Activated CD8-positive, alpha-beta T cell treated with anti-CD3 and anti-CD28 coated beads, Interleukin-2, amount 10 ng/mL, durations not matched to agents 7 days and 5 days (primary cell): ENCODE measurements around the gene CDK6. TPM values are rescaled to one million over a fixed set of nuclear protein-coding genes. Genes with fewer than 3 reads are reported as not detected.
"Not testable (repeated sequence)": the region's sequence is repeated elsewhere in the genome, so short reads cannot be mapped to it uniquely, and the experiment has no call there.

Experiments
- ATAC-seq: fragments of 150-1000 bp; cut with Tn5 transposase; one replicate; pipeline ENCODE4 v1.10.0; 2021; ENCODE audit warnings: moderate library complexity
- CTCF ChIA-PET: fragments of 350-600 bp; sonication (Branson Sonifier 250); formaldehyde crosslinking; loops from one replicate; lab custom pipeline; 2021; ENCODE audit warnings: antibody characterized with exemption; lab: Charles Lee
- POLR2A ChIA-PET: fragments of 350-600 bp; sonication (Branson Sonifier 250); formaldehyde crosslinking; loops from one replicate; lab custom pipeline; 2021; ENCODE audit warnings: antibody characterized with exemption; lab: Charles Lee
- DNase-seq: peaks from one replicate; pipeline ENCODE4 v3.0.0-alpha.2; 2020
- H3K27ac Mint-ChIP-seq: one replicate; pipeline ENCODE4 v1.8.0; 2021; ENCODE audit warnings: mild to moderate bottlenecking, mixed read lengths
- H3K27me3 Mint-ChIP-seq: one replicate; pipeline ENCODE4 v1.8.0; 2021; ENCODE audit warnings: low read depth, mixed read lengths
- H3K36me3 Mint-ChIP-seq: one replicate; pipeline ENCODE4 v1.8.0; 2021; ENCODE audit warnings: low read depth, mixed read lengths
- H3K4me1 Mint-ChIP-seq: one replicate; pipeline ENCODE4 v1.8.0; 2021; ENCODE audit warnings: low read depth, mixed read lengths
- H3K4me3 Mint-ChIP-seq: one replicate; pipeline ENCODE4 v1.8.0; 2021; ENCODE audit warnings: mild to moderate bottlenecking, mixed read lengths
- H3K9me3 Mint-ChIP-seq: one replicate; pipeline ENCODE4 v1.8.0; 2022; ENCODE audit warnings: mixed read lengths; ENCODE audit not compliant: insufficient read depth
- total RNA-seq, 2 experiments: library from RNA; stranded (reverse); gene quantifications; one replicate each; pipeline ENCODE4 v1.2.3, GENCODE V29; 2021

CDK6 gene
- 100 to 1,000 TPM; 159 to 160 TPM for total RNA-seq

DNA sequence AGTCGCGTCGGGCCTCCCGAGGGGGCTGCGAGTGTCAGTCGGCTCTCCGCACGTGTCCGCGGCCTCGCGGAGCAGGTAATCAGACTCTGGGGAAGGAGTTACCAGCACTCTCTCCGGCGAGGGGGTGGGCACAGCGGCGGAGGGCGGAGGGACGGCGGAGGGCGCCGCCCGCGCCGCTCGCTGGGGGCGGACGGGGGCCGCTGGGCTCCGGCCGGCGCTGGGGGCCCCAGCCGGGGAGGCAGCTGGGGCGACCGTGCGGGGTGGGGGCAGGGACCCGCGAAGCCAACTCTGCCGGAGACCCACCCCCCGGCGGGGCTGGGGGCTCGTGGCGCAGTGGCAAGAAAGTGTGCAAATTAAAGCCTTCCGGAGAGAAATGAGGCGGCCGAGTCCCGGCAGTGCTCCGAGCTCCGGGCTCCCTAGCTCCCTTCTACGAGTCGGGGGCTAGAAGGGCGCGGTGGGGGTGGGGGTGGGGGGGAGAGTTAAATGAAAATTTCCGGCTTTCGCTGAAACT lies at the start of gene CDK6:
Gene CDK6 (minus strand): TSS at position 85 of the 511 bp plus-strand sequence. CDS start 3,250 bp downstream, outside the sequence.
- H3K4me1 Mint-ChIP-seq: peaks cover 11% of the 10 kb centered on the region
- peak within 1 kb of the TSS; percentile 82 for H3K27ac Mint-ChIP-seq
- peaks cover 26% of the 10 kb centered on the region for H3K27me3 Mint-ChIP-seq
- H3K9me3 Mint-ChIP-seq: no peaks in the 10 kb centered on the region
- peak within 1 kb of the TSS; percentile 88 for H3K4me3 Mint-ChIP-seq
- ATAC-seq (peak; percentile 50), DNase-seq (peak; percentile 80)
- ChIA-PET POLR2A (interaction anchor here (0.7 to 1.4 kb wide), 11 partner anchors 9 to 395 kb away, joined by 3 to 6 read pairs (median 4); no protein-coding TSS in a partner anchor), CTCF (interaction anchor here (1.0 to 8.8 kb wide), 6 partner anchors 8 to 225 kb away, joined by 3 to 131 read pairs (median 4); no protein-coding TSS in a partner anchor)
- peaks cover 24% of the 10 kb centered on the region for H3K36me3 Mint-ChIP-seq

- Mint-ChIP-seq H3K9me3 (peaks cover 50% of the 10 kb centered on the region), H3K27me3 (peaks cover 21% of the 10 kb centered on the region), H3K36me3 (peaks cover 40% of the 10 kb centered on the region)
- H3K4me1 Mint-ChIP-seq, H3K27ac Mint-ChIP-seq, DNase-seq, ATAC-seq, H3K4me3 Mint-ChIP-seq, POLR2A ChIA-PET, CTCF ChIA-PET: not testable (repeated sequence)
Measured at GRCh38 chr7:92886039-92886438, 49.7 kb upstream of the CDK6 start.

DNA sequence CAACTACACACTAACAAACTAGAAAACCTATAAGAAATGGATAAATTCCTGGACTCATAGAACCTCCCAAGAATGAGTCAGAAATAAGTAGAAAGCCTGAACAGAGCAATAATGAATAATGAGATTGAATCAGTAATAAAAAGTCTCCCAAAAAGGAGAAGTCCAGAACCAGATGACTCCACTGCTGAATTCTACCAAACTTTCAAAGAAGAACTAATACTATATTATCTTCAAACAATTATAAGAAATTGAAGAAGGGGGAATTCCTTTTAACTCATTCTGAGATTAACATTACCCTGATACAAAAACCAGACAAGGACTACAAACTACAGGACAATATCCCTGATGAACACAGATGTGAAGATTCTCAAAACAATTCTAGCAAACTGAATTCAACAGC lies 47.8 kb upstream of the CDK6 start:
- Mint-ChIP-seq H3K36me3 (peaks cover 40% of the 10 kb centered on the region), H3K9me3 (peaks cover 51% of the 10 kb centered on the region), H3K27ac (no peak overlapping the region), H3K4me3 (no peak overlapping the region), H3K4me1 (peaks cover 19% of the 10 kb centered on the region), H3K27me3 (peaks cover 21% of the 10 kb centered on the region)
- POLR2A ChIA-PET: no interaction called here
- DNase-seq (no peak), ATAC-seq (no peak)
- CTCF ChIA-PET: no interaction called here

- Mint-ChIP-seq H3K27me3 (peaks cover 22% of the 10 kb centered on the region), H3K4me1 (peaks cover 19% of the 10 kb centered on the region), H3K27ac (no peak overlapping the region), H3K4me3 (no peak overlapping the region), H3K9me3 (peaks cover 45% of the 10 kb centered on the region), H3K36me3 (peaks cover 34% of the 10 kb centered on the region)
- POLR2A ChIA-PET: no interaction called here
- ATAC-seq (no peak), DNase-seq (no peak)
- CTCF ChIA-PET: no interaction called here
Measured at GRCh38 chr7:92882760-92883159, 46.4 kb upstream of the CDK6 start.

DNA sequence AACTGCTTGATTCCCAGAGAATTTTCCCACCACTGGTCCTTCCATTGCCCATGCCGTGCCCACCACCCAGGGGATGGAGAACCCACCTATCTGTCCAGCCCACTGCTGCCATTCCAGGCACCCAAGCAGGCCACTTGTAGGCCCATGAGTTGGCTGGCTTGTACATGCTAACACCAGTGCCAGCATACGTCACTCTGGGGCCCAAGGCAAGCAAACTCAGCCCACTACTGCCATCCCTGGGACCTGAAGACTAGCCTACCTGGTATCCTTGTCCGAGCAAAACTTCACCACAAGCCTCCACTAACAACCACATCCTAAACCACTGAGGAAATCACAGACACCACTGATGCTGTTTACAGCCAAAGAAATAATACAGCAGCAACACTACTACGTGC lies 44.7 kb upstream of the CDK6 start:
- DNase-seq (peak; percentile 44), ATAC-seq (peak; percentile 53)
- ChIA-PET CTCF (no interaction called here), POLR2A (no interaction called here)
- H3K4me3 Mint-ChIP-seq: no peak overlapping the region
- H3K27ac Mint-ChIP-seq: peak overlapping the region; percentile 54
- H3K27me3 Mint-ChIP-seq: peaks cover 6% of the 10 kb centered on the region
- H3K9me3 Mint-ChIP-seq: peaks cover 30% of the 10 kb centered on the region
- H3K36me3 Mint-ChIP-seq: peaks cover 24% of the 10 kb centered on the region
- peaks cover 29% of the 10 kb centered on the region for H3K4me1 Mint-ChIP-seq

DNA sequence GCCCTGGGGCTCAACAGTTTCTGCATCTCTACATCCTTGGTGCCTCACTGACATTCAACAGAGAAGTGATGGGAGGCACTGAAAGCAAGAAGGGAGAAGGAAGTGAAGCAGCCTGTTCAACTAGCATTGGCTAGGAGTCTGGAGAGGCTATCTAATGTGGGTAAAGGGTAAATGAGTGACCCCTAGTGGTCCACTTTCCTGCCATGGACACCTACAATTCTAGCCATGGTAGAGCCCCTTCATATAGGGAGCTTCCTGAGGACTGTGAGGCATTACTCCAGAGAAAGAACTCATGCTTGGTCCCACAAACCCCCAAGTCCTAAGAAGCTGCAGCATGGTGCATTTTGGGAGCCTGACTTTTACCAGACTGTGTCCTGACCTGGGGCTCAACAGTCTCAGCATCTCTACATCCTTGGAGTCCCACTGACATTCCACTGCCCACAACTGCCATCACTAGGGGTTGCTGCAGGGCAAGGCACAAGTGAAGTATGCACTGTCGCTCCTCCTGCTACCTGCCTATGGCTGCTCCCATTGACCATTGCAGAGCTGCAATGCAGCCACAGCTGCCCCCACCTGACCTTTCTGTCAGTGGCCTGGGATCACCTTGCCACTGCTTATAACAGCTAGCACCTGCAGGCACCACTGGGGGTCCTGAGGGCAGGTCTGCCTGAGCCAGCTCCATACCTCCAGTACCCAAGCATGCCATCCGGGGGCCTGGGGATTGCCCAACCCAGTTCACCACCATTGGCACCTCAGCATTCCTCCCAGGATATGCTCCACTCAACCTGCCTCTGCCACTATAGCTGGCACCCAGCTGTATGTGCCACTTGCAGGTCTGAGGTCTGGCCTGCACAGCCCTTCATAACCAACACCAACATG lies 44.1 kb upstream of the CDK6 start:
- DNase-seq (no peak), ATAC-seq (peak; percentile 39)
- H3K36me3 Mint-ChIP-seq: peaks cover 24% of the 10 kb centered on the region
- peaks cover 30% of the 10 kb centered on the region for H3K4me1 Mint-ChIP-seq
- CTCF ChIA-PET: no interaction called here
- peaks cover 4% of the 10 kb centered on the region for H3K27me3 Mint-ChIP-seq
- POLR2A ChIA-PET: no interaction called here
- H3K9me3 Mint-ChIP-seq: peaks cover 30% of the 10 kb centered on the region
- H3K27ac Mint-ChIP-seq: no peak overlapping the region
- H3K4me3 Mint-ChIP-seq: no peak overlapping the region

- DNase-seq (no peak), ATAC-seq (no peak)
- CTCF ChIA-PET: interaction anchor here (1.3 kb wide), 1 partner anchor 11 kb away, joined by 3 read pairs; no protein-coding TSS in a partner anchor
- Mint-ChIP-seq H3K4me3 (no peak overlapping the region), H3K27ac (no peak overlapping the region), H3K9me3 (peaks cover 14% of the 10 kb centered on the region), H3K27me3 (peaks cover 4% of the 10 kb centered on the region), H3K36me3 (peaks cover 11% of the 10 kb centered on the region), H3K4me1 (peaks cover 51% of the 10 kb centered on the region)
- POLR2A ChIA-PET: no interaction called here
Measured at GRCh38 chr7:92877367-92877766, 41.0 kb upstream of the CDK6 start.

- CTCF ChIA-PET: interaction anchor here (1.3 kb wide), 1 partner anchor 11 kb away, joined by 3 read pairs; no protein-coding TSS in a partner anchor
- peaks cover 4% of the 10 kb centered on the region for H3K27me3 Mint-ChIP-seq
- no peak overlapping the region for H3K4me3 Mint-ChIP-seq
- H3K27ac Mint-ChIP-seq: no peak overlapping the region
- POLR2A ChIA-PET: no interaction called here
- H3K36me3 Mint-ChIP-seq: peaks cover 6% of the 10 kb centered on the region
- no peak for DNase-seq
- no peak for ATAC-seq
- H3K4me1 Mint-ChIP-seq: peaks cover 51% of the 10 kb centered on the region
- peaks cover 8% of the 10 kb centered on the region for H3K9me3 Mint-ChIP-seq
Measured at GRCh38 chr7:92876836-92877235, 40.5 kb upstream of the CDK6 start.

DNA sequence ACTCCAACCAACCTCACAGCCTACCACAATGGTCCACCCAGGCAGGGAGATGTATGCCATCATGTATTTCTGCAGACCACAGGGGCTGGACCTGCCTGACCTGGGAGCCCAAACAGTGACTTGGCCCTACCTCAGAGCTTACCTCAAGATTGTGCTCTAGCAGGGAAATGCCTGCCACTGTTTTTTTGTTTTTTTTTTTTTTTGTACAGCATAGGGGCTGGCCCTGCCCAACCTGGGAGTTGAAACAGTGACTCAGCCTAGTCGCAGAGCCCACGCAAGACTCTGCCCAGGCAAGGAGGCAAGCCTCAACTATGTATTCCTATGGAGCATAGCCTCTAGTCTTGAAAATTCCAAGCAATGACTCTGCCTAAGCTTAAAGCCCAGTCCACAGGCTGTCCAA lies 39.3 kb upstream of the CDK6 start:
- peaks cover 41% of the 10 kb centered on the region for H3K4me1 Mint-ChIP-seq
- ChIA-PET POLR2A (no interaction called here), CTCF (no interaction called here)
- H3K9me3 Mint-ChIP-seq: peaks cover 4% of the 10 kb centered on the region
- no peak overlapping the region for H3K4me3 Mint-ChIP-seq
- ATAC-seq: no peak
- DNase-seq: no peak
- peaks cover 4% of the 10 kb centered on the region for H3K27me3 Mint-ChIP-seq
- no peak overlapping the region for H3K27ac Mint-ChIP-seq
- H3K36me3 Mint-ChIP-seq: peaks cover 4% of the 10 kb centered on the region

GRCh38 chr7:92875173-92875572 lies 38.8 kb upstream of the CDK6 start:
- peaks cover 6% of the 10 kb centered on the region for H3K36me3 Mint-ChIP-seq
- CTCF ChIA-PET: interaction anchor here (0.8 to 1.1 kb wide), 2 partner anchors 29 to 42 kb away, joined by 3 read pairs; no protein-coding TSS in a partner anchor
- no peak for DNase-seq
- POLR2A ChIA-PET: no interaction called here
- peaks cover 5% of the 10 kb centered on the region for H3K9me3 Mint-ChIP-seq
- ATAC-seq: no peak
- H3K27ac Mint-ChIP-seq: no peak overlapping the region
- peaks cover 4% of the 10 kb centered on the region for H3K27me3 Mint-ChIP-seq
- H3K4me3 Mint-ChIP-seq: no peak overlapping the region
- peaks cover 37% of the 10 kb centered on the region for H3K4me1 Mint-ChIP-seq

- POLR2A ChIA-PET: no interaction called here
- no peak for ATAC-seq
- H3K27ac Mint-ChIP-seq: no peak overlapping the region
- H3K4me1 Mint-ChIP-seq: peaks cover 32% of the 10 kb centered on the region
- H3K9me3 Mint-ChIP-seq: peaks cover 9% of the 10 kb centered on the region
- CTCF ChIA-PET: interaction anchor here (0.8 to 1.2 kb wide), 3 partner anchors 8 to 42 kb away, joined by 3 read pairs; no protein-coding TSS in a partner anchor
- DNase-seq: no peak
- peaks cover 9% of the 10 kb centered on the region for H3K36me3 Mint-ChIP-seq
- peaks cover 4% of the 10 kb centered on the region for H3K27me3 Mint-ChIP-seq
- no peak overlapping the region for H3K4me3 Mint-ChIP-seq
Measured at GRCh38 chr7:92874567-92874966, 38.2 kb upstream of the CDK6 start.

- H3K4me3 Mint-ChIP-seq: no peak overlapping the region
- CTCF ChIA-PET: interaction anchor here (1.1 to 1.2 kb wide), 2 partner anchors 8 to 41 kb away, joined by 3 read pairs; no protein-coding TSS in a partner anchor
- ATAC-seq (no peak), DNase-seq (no peak)
- POLR2A ChIA-PET: interaction anchor here (0.7 kb wide), 1 partner anchor 101 kb away, joined by 3 read pairs; no protein-coding TSS in a partner anchor
- peaks cover 13% of the 10 kb centered on the region for H3K36me3 Mint-ChIP-seq
- peaks cover 32% of the 10 kb centered on the region for H3K4me1 Mint-ChIP-seq
- H3K27me3 Mint-ChIP-seq: no peaks in the 10 kb centered on the region
- no peak overlapping the region for H3K27ac Mint-ChIP-seq
- peaks cover 12% of the 10 kb centered on the region for H3K9me3 Mint-ChIP-seq
Measured at GRCh38 chr7:92873776-92874175, 37.4 kb upstream of the CDK6 start.
